Endothelial cell of umbilical vein (primary cell): ENCODE data around the gene PRKAB2.

Source experiments
- CTCF ChIP-seq, 2 donors: IDR thresholded peaks; 1 replicate in 1 of 2; 2 replicates in 1 of 2; pipeline ENCODE4 v1.5.1; 2011; ENCODE audit warnings: low read length in 2 of 2, mild to moderate bottlenecking in 2 of 2, moderate library complexity in 2 of 2, control low read depth in 1 of 2, inconsistent platforms in 1 of 2, low read depth in 1 of 2; ENCODE audit not compliant: insufficient read depth in 1 of 2; ENCODE audit errors: extremely low read depth in 1 of 2
- EZH2 ChIP-seq: IDR thresholded peaks from 2 replicates; pipeline ENCODE4 v1.6.1; 2012; ENCODE audit warnings: borderline replicate concordance, low read depth, mild to moderate bottlenecking, moderate library complexity, low read length, inconsistent platforms; ENCODE audit not compliant: severe bottlenecking
- FOS ChIP-seq: IDR thresholded peaks from 2 replicates; pipeline ENCODE4 v1.6.1; 2011; ENCODE audit warnings: mild to moderate bottlenecking, low read length, moderate library complexity, borderline replicate concordance; ENCODE audit not compliant: insufficient read depth
- GATA2 ChIP-seq: IDR thresholded peaks from 2 replicates; pipeline ENCODE4 v1.7.0; 2011; ENCODE audit warnings: low read depth, mild to moderate bottlenecking, moderate library complexity, mixed read lengths, low read length; ENCODE audit not compliant: insufficient read length, insufficient read depth
- JUN ChIP-seq: IDR thresholded peaks from 2 replicates; pipeline ENCODE4 v1.6.1; 2011; ENCODE audit warnings: borderline replicate concordance, low read depth; ENCODE audit not compliant: insufficient read length, insufficient read depth
- MAX ChIP-seq: IDR thresholded peaks from 2 replicates; pipeline ENCODE4 v1.6.1; 2011; ENCODE audit not compliant: insufficient read depth, insufficient read length
- MYC ChIP-seq: IDR thresholded peaks from one replicate; pipeline ENCODE4 v1.6.1; 2011; ENCODE audit warnings: mild to moderate bottlenecking, low read depth, low read length
- POLR2A ChIP-seq: IDR thresholded peaks from 2 replicates; pipeline ENCODE4 v1.6.1; 2012; ENCODE audit warnings: low read depth, mild to moderate bottlenecking, control low read depth, low read length
- POLR2AphosphoS5 ChIP-seq: IDR thresholded peaks from 2 replicates; pipeline ENCODE4 v1.6.1; 2012; ENCODE audit warnings: low read depth, mild to moderate bottlenecking, control low read depth, low read length, moderate library complexity; ENCODE audit not compliant: insufficient read depth

GRCh38 chr1:147124266-147124665, 48.0 kb downstream of the PRKAB2 start:
- TF ChIP-seq CTCF (IDR thresholded peaks at IDR 0.05; ENCODE audit: extremely low read depth in 1 of 2, insufficient read depth in 1 of 2, low read depth in 1 of 2, low read length in 2 of 2) = no peak
- TF ChIP-seq POLR2A = no peak
- no peak for TF ChIP-seq EZH2
- TF ChIP-seq JUN = no peak
- TF ChIP-seq GATA2 = no peak
- no peak for TF ChIP-seq POLR2AphosphoS5
- TF ChIP-seq MYC = no peak
- no peak for TF ChIP-seq MAX
- TF ChIP-seq FOS = no peak
